K562 (cell line): ENCODE results near the gene FBXW11. TPM values are rescaled to one million over a fixed set of nuclear protein-coding genes. Genes with fewer than 3 reads are reported as not detected.

Experiments used
- ATAC-seq: fragments of 200-7000 bp; cut with Tn5 transposase; 3 replicates; pipeline ENCODE4 v1.9.1; 2020; ENCODE audit warnings: moderate library complexity
- BruUV-seq: library from RNA; stranded (reverse); fragments of 400-500 nt; replicated peaks from 2 replicates; lab custom pipeline; 2021; lab: Mats Ljungman, UMichigan
- CTCF ChIA-PET: fragments of 300-600 bp; formaldehyde crosslinking; extraction: SDS; loops from one replicate; lab custom pipeline; 2021; ENCODE audit warnings: low intra/inter-chr PET ratio; lab: Yijun Ruan, JAX
- POLR2A ChIA-PET: fragments of 300-600, 350-650 bp; sonication (Branson Sonifier 250); formaldehyde crosslinking; extraction: SDS; loops from one replicate; lab custom pipeline; 2021; ENCODE audit warnings: antibody characterized with exemption, inconsistent platforms; lab: Yijun Ruan, JAX
- DNase-seq, 4 experiments: peaks; one replicate each; pipeline versions ENCODE4 v3.0.0 to v3.0.0-alpha.2; 2011 to 2018; ENCODE audit warnings: low spot score in 3 of 4, mixed read lengths in 3 of 4; ENCODE audit errors: extremely low read depth in 1 of 4
- FAIRE-seq: peaks from 2 replicates; lab custom pipeline; 2011; peaks lifted over from hg19 to GRCh38; lab: Jason Lieb, UNC
- H2AFZ ChIP-seq: 2 replicates; pipeline ENCODE4 v1.6.0; 2011; ENCODE audit warnings: low read depth, low read length, control low read depth, inconsistent platforms
- H3K27ac ChIP-seq: fragments of 200-600 bp; 3 replicates; pipeline ENCODE4 v1.8.0; 2011; ENCODE audit warnings: low read depth, mild to moderate bottlenecking, control low read depth, inconsistent platforms, low read length, moderate library complexity, mixed read lengths; ENCODE audit errors: extremely low read depth
- H3K27me3 ChIP-seq, 2 experiments: fragments of 300-600 bp in 1 of 2; 2 replicates in 1 of 2; 3 replicates in 1 of 2; pipeline versions ENCODE4 v1.6.0 to v1.8.0; 2011; ENCODE audit warnings: inconsistent platforms in 2 of 2, low read length in 2 of 2, mild to moderate bottlenecking in 1 of 2, mixed read lengths in 1 of 2, moderate library complexity in 1 of 2; ENCODE audit not compliant: control insufficient read depth in 2 of 2, insufficient read depth in 2 of 2
- H3K36me3 ChIP-seq: fragments of 300-600 bp; 3 replicates; pipeline ENCODE4 v1.8.0; 2011; ENCODE audit warnings: mild to moderate bottlenecking, low read length, inconsistent platforms; ENCODE audit not compliant: control insufficient read depth, insufficient read depth
- H3K4me1 ChIP-seq, 2 experiments: fragments of 200-600 bp in 1 of 2; replicated peaks in 1 of 2; 2 replicates in 1 of 2; 3 replicates in 1 of 2; pipeline versions ENCODE4 v1.5.1 to v1.8.0; 2011; ENCODE audit warnings: inconsistent platforms in 2 of 2, low read length in 2 of 2, mild to moderate bottlenecking in 1 of 2, mixed read lengths in 1 of 2, moderate library complexity in 1 of 2; ENCODE audit not compliant: control insufficient read depth in 2 of 2, insufficient read depth in 2 of 2
- H3K4me2 ChIP-seq: 2 replicates; pipeline ENCODE4 v1.6.1; 2011; ENCODE audit warnings: low read length, control low read depth, inconsistent platforms, mixed read lengths; ENCODE audit not compliant: insufficient read depth
- H3K4me3 ChIP-seq: fragments of 200-600 bp; sonication (generic), shearing (Covaris generic); 2 replicates; pipeline ENCODE4 v1.5.1; 2016; ENCODE audit warnings: control low read depth, inconsistent platforms
- H3K79me2 ChIP-seq: fragments of 200-600 bp; 3 replicates; pipeline ENCODE4 v1.8.0; 2011; ENCODE audit warnings: low read length, inconsistent platforms; ENCODE audit not compliant: control insufficient read depth, insufficient read depth
- H3K9ac ChIP-seq, 2 experiments: 2 replicates each; pipeline versions ENCODE4 v1.6.0 to v1.6.1; 2011; ENCODE audit warnings: low read depth in 2 of 2, low read length in 2 of 2, control low read depth in 1 of 2, inconsistent platforms in 1 of 2, mild to moderate bottlenecking in 1 of 2, mixed read lengths in 1 of 2; ENCODE audit not compliant: insufficient read depth in 1 of 2
- H3K9me1 ChIP-seq: one replicate; pipeline ENCODE4 v1.6.0; 2011; ENCODE audit warnings: inconsistent platforms, mild to moderate bottlenecking, low read length, moderate library complexity; ENCODE audit not compliant: control insufficient read depth, insufficient read depth
- H3K9me3 ChIP-seq: replicated peaks from 2 replicates; pipeline ENCODE4 v1.5.1; 2011; ENCODE audit warnings: low read depth, low read length, inconsistent platforms; ENCODE audit not compliant: control insufficient read depth, insufficient read depth
- H4K20me1 ChIP-seq: replicated peaks from 2 replicates; pipeline ENCODE4 v1.6.1; 2011; ENCODE audit warnings: low read length, inconsistent platforms, mixed read lengths; ENCODE audit not compliant: control insufficient read depth, insufficient read depth
- ATF7 ChIP-seq: fragments of 450-650 bp; IDR thresholded peaks from 2 replicates; pipeline ENCODE4 v1.7.1; 2014; ENCODE audit warnings: mild to moderate bottlenecking, moderate library complexity
- CTBP1 ChIP-seq: fragments of 450-650 bp; IDR thresholded peaks from 2 replicates; pipeline ENCODE4 v1.6.1; 2016; ENCODE audit warnings: borderline replicate concordance
- KAT8 ChIP-seq: fragments of 450-650 bp; IDR thresholded peaks from 2 replicates; pipeline ENCODE4 v1.6.1; 2016; ENCODE audit warnings: low read depth, mild to moderate bottlenecking
- NFRKB ChIP-seq: fragments of 450-650 bp; IDR thresholded peaks from 2 replicates; pipeline ENCODE4 v1.6.1; 2016; ENCODE audit warnings: low read depth
- NR3C1 ChIP-seq: sonication (generic); formaldehyde crosslinking; IDR thresholded peaks from 2 replicates; pipeline ENCODE4 v1.8.1; 2022; ENCODE audit warnings: missing genetic modification reagents
- POLR2H ChIP-seq: IDR thresholded peaks from 2 replicates; pipeline ENCODE4 v1.6.1; 2016; ENCODE audit warnings: missing genetic modification characterization, low read depth, mild to moderate bottlenecking, control low read depth, missing compliant biosample characterization, moderate library complexity
- PRPF4 ChIP-seq: fragments of 200-400 bp; formaldehyde crosslinking; IDR thresholded peaks from one replicate; pipeline ENCODE4 v1.6.1; 2017; ENCODE audit warnings: low read length, low read depth, mild to moderate bottlenecking; ENCODE audit not compliant: insufficient read depth, poor library complexity, severe bottlenecking
- RUNX1 ChIP-seq: sonication (generic); IDR thresholded peaks from 2 replicates; pipeline ENCODE4 v1.6.1; 2016; ENCODE audit warnings: antibody characterized with exemption, low read depth
- TCF7 ChIP-seq: sonication (generic); IDR thresholded peaks from 2 replicates; pipeline ENCODE4 v1.6.1; 2016; ENCODE audit warnings: antibody characterized with exemption, borderline replicate concordance
- ZFX ChIP-seq: sonication (generic); formaldehyde crosslinking; IDR thresholded peaks from 2 replicates; pipeline ENCODE4 v1.8.0; 2022; ENCODE audit warnings: mild to moderate bottlenecking, missing genetic modification reagents, moderate library complexity
- ZNF124 ChIP-seq: sonication (generic); formaldehyde crosslinking; IDR thresholded peaks from 2 replicates; pipeline ENCODE4 v1.8.1; 2022; ENCODE audit warnings: missing genetic modification reagents
- WGBS: fragments of 100-300 bp; shearing (Covaris generic); methylation state at CpG from one replicate; pipeline ENCODE4 v1.1.6; 2016; ENCODE audit warnings: low coverage, mixed read lengths; ENCODE audit not compliant: insufficient coverage; ENCODE audit errors: missing lambda C conversion rate; 5-methylcytosine and 5-hydroxymethylcytosine counted together
- in situ Hi-C: fragments of 300-500 bp; cut with MboI; formaldehyde crosslinking; loops from 4 replicates; pipeline ENCODE4 v1.15.0; 2018; ENCODE audit warnings: inconsistent platforms, mixed read lengths
- intact Hi-C: fragments of 100-400 bp; cut with micrococcal nuclease; formaldehyde crosslinking; loops from 2 replicates; pipeline ENCODE4 v1.14.2; 2022
- polyA plus RNA-seq, 8 experiments: library from polyadenylated mRNA; depleted of rRNA in 4 of 8; stranded (reverse) in 5 of 8; unstranded in 3 of 8; fragments of >200 nt; fragmentation: Nextera tagmentation in 2 of 8; fragmentation: Illumina TruSeq in 1 of 8; extraction: Ambion mirVana in 2 of 8; extraction: Trizol in 1 of 8; gene quantifications; 2 replicates each; pipeline versions ENCODE4 v1.2.1 to v1.2.3, GENCODE V29; 2011 to 2014; ENCODE audit warnings: inconsistent platforms in 1 of 8, missing spikeins in 1 of 8
- total RNA-seq, 7 experiments: library from RNA; depleted of rRNA in 6 of 7; stranded (reverse); fragments of >200 nt in 6 of 7; fragmentation: Illumina TruSeq in 2 of 7; extraction: Trizol in 2 of 7; gene quantifications; 2 replicates each; pipeline versions ENCODE4 v1.2.1 to v1.2.3, GENCODE V29; 2011 to 2021; ENCODE audit warnings: low replicate concordance in 1 of 7
- TF ChIP-seq, protein P1 (sequence below): fragments of 450-650 bp; formaldehyde crosslinking; IDR thresholded peaks from 2 replicates; pipeline ENCODE4 v1.4.0; 2020; ENCODE audit warnings: mild to moderate bottlenecking, moderate library complexity
- TF ChIP-seq, protein P2 (sequence below), 2 experiments: fragments of 450-650 bp; IDR thresholded peaks; 2 replicates each; pipeline ENCODE4 v1.6.1; 2016

FBXW11 gene
- total and polyA plus RNA-seq, 9 of the 15 experiments (the other 6 are each of a cell fraction or from before 2014, with no cell fraction given), result 3.0 to 28.6 (median 23.6) TPM

DNA sequence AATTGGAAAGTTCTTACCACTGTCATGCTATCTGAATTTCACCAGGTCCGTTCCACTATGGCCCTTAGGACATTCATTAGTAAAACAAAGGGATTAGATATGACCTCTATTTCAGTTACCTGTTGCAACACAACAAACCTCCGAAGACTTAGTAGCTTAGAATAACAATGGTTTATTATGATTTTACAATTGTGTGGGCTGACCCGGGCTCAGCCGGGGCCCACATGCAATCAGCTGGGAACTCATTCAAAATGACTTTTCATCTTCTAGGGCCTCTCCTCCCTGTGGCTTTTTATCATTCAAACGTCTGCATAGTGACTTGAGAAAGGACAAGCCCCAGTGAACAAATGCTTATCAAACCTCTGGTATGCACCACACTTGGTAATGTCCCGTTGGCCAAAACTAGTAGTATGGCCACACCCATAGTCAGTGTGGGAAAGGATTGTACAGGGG lies 2.3 kb upstream of the FBXW11 start (continued):
- peak; percentile 53; the same call in 1 of the 2 replicates for TF ChIP-seq CTBP1
- no peak for TF ChIP-seq KAT8

DNA sequence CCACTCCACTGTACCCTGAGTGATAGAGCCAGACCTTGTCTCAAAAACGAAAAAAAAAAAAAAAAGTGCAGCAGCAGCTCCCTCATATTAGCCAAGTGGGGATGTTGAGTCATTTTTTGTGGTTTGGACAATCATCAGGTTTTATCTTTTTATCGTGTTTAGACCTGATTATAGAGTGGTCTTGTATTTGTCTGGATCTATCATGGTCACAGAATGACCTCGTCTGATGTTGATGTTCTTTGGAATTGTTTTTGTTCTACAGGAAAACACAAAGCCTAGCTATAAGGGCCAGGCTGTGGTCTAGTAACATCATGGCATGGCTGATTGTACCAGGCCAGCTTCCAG lies 1.6 kb upstream of the FBXW11 start:
- Histone ChIP-seq H3K4me2 (no peak overlapping the region), H2AFZ (no peak overlapping the region), H3K9me3 (no peaks in the 10 kb centered on the region), H3K27me3 (no peaks in the 10 kb centered on the region), H4K20me1 (peaks cover 6% of the 10 kb centered on the region), H3K4me1 (peaks cover 19 to 26% of the 10 kb centered on the region in 2 experiments; a peak in 4 of 5 replicates), H3K36me3 (no peaks in the 10 kb centered on the region), H3K27ac (no peak overlapping the region), H3K4me3 (no peak overlapping the region), H3K9ac (no peak overlapping the region), H3K9me1 (no peaks in the 10 kb centered on the region), H3K79me2 (peaks cover 40% of the 10 kb centered on the region)
- FAIRE-seq (no peak), DNase-seq (no peak), ATAC-seq (no peak)
- CTCF ChIA-PET, result no interaction called here
- WGBS, result 11% methylated on average over 2 of the region's 3 CpGs
- TF ChIP-seq ATF7 (no peak), ZFX (CRISPR knock-in tag) (no peak), ZNF124 (no peak), TCF7 (no peak), POLR2H (tag) (no peak), PRPF4 (no peak), NFRKB (no peak), NR3C1 (CRISPR knock-in tag) (no peak), RUNX1 (no peak)
- TF ChIP-seq, protein P1, sequence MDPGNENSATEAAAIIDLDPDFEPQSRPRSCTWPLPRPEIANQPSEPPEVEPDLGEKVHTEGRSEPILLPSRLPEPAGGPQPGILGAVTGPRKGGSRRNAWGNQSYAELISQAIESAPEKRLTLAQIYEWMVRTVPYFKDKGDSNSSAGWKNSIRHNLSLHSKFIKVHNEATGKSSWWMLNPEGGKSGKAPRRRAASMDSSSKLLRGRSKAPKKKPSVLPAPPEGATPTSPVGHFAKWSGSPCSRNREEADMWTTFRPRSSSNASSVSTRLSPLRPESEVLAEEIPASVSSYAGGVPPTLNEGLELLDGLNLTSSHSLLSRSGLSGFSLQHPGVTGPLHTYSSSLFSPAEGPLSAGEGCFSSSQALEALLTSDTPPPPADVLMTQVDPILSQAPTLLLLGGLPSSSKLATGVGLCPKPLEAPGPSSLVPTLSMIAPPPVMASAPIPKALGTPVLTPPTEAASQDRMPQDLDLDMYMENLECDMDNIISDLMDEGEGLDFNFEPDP (CRISPR knock-in tag), result no peak
- TF ChIP-seq, protein P2, sequence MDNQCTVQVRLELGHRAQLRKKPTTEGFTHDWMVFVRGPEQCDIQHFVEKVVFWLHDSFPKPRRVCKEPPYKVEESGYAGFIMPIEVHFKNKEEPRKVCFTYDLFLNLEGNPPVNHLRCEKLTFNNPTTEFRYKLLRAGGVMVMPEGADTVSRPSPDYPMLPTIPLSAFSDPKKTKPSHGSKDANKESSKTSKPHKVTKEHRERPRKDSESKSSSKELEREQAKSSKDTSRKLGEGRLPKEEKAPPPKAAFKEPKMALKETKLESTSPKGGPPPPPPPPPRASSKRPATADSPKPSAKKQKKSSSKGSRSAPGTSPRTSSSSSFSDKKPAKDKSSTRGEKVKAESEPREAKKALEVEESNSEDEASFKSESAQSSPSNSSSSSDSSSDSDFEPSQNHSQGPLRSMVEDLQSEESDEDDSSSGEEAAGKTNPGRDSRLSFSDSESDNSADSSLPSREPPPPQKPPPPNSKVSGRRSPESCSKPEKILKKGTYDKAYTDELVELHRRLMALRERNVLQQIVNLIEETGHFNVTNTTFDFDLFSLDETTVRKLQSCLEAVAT (IDR thresholded peaks at IDR 0.05), result no peak
- POLR2A ChIA-PET, result interaction anchor here (0.6 to 1.1 kb wide), 5 partner anchors 12 to 426 kb away, joined by 3 to 4 read pairs (median 3); no protein-coding TSS in a partner anchor
- intact Hi-C loops, result loop anchor here (5.0 kb wide), 1 partner anchor 56 kb away; no protein-coding TSS in a partner anchor
- in situ Hi-C loops, result no loop called here
- no TSS peak for BruUV-seq
